GM18505 (cell line): ENCODE results near the gene HSPA6.
"Not testable (repeated sequence)": the region's sequence is repeated elsewhere in the genome, so short reads cannot be mapped to it uniquely, and the experiment has no call there.

Source experiments
- ATAC-seq: cut with Tn5 transposase; IDR thresholded peaks from one replicate; pipeline ENCODE4 v1.9.1; 2021; ENCODE audit not compliant: unreplicated experiment
- POLR2A ChIP-seq: IDR thresholded peaks from 4 replicates; pipeline ENCODE4 v1.6.1; 2011; ENCODE audit warnings: borderline replicate concordance; ENCODE audit not compliant: insufficient read depth, insufficient read length; ENCODE audit errors: extremely low read depth

The HSPA6 gene

DNA sequence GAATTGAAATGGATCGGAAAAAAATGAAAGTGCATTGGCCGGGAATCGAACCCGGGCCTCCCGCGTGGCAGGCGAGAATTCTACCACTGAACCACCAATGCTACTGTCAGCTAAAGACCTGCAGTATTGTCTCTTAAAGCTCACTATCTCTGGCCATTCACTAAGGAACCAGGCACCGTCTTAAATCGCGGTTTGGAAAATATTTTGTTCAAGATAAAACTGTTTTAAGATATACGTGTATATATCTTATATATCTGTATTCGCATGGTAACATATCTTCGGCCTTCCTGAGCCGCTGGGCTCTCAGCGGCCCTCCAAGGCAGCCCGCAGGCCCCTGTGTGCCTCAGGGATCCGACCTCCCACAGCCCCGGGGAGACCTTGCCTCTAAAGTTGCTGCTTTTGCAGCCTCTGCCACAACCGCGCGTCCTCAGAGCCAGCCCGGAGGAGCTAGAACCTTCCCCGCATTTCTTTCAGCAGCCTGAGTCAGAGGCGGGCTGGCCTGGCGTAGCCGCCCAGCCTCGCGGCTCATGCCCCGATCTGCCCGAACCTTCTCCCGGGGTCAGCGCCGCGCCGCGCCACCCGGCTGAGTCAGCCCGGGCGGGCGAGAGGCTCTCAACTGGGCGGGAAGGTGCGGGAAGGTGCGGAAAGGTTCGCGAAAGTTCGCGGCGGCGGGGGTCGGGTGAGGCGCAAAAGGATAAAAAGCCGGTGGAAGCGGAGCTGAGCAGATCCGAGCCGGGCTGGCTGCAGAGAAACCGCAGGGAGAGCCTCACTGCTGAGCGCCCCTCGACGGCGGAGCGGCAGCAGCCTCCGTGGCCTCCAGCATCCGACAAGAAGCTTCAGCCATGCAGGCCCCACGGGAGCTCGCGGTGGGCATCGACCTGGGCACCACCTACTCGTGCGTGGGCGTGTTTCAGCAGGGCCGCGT lies at the start of gene HSPA6:
HSPA6 (plus strand) TSS at position 724 of the 925 bp plus-strand sequence; CDS start at position 843, 119 bp downstream.
- ATAC-seq, result peak; percentile 58

DNA sequence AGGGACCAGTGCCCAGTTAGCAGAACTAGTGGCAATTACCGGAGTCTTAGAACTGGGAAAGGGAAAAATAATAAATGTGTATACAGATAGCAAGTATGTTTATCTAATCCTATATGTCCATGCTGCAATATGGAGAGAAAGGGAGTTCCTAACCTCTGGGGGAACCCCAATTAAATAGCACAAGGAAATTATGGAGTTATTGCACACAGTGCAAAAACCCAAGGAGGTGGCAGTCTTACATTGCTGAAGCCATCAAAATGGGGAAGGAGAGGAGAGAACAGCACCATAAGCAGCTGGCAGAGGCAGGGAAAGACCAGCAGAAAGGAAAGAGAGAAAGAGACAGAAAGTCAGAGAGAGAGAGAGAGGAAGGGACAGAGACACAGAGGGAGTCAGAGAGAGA lies 46.6 kb upstream of the HSPA6 start:
- ATAC-seq, result not testable (repeated sequence)

GRCh38 chr1:161478985-161479384 lies 45.4 kb upstream of the HSPA6 start:
- TF ChIP-seq POLR2A, result no peak
- no peak for ATAC-seq

GRCh38 chr1:161480381-161481035 lies 43.8 kb upstream of the HSPA6 start:
- no peak for ATAC-seq
- TF ChIP-seq POLR2A, result no peak

DNA sequence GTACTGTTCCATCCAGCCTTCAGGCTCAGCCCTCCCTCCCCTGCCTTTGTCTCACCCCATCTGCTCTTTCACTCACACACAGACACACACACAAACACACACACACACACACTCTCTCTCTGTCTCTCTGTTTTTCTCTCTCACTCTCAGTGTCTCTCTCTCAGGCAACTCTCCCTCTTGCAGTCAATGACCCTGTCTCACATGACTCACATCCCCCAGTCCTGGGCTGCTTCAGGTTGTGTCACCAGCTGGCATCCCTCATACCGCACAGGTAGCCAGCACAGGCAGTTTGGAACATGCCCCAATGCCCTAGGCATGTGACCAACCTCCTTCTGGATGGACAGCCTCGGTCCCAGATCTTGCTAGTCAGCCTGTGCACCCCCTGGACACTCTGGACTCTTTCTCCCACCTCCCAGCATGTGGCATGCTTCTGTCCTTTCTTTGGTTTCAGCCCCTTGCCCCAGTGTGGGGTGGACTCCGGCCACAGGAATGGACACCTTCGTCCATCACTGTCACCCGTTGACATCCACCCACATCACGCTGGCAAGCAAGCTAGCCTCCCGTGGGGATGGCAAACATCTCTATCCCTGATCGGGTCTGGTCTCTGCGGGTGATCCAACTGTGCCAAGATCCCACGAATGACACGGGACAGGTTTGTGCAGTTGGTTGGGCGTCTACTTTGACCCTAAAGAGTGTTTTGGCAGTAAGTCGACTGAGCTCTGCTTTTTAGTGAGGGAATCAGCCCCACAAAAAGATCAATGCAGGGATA lies 42.5 kb upstream of the HSPA6 start:
- ATAC-seq, result no peak

DNA sequence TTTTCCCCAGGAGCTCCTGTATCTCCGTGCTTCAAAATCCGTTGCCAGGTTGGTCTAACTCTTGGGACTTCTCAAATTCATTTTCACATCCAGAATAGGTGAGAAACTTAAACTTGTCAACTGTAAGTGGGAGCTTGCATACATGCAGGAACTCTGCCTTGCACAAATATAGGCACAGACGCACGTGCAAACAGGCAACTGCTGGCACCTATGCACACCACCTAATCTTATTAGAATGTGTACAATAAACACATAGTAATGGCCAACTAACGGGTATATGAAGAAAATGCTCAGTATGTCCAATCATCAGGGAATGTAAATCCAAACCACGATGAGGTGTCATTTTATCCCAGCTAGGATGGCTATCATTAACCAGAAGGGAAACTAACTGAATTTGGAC lies 41.7 kb upstream of the HSPA6 start:
- no peak for ATAC-seq
- TF ChIP-seq POLR2A, result no peak

More for the DNA sequence above, 42.5 kb upstream of the HSPA6 start:
- TF ChIP-seq POLR2A, result no peak

GRCh38 chr1:161483361-161483760 lies 41.0 kb upstream of the HSPA6 start:
- ATAC-seq, result no peak
- TF ChIP-seq POLR2A, result no peak

DNA sequence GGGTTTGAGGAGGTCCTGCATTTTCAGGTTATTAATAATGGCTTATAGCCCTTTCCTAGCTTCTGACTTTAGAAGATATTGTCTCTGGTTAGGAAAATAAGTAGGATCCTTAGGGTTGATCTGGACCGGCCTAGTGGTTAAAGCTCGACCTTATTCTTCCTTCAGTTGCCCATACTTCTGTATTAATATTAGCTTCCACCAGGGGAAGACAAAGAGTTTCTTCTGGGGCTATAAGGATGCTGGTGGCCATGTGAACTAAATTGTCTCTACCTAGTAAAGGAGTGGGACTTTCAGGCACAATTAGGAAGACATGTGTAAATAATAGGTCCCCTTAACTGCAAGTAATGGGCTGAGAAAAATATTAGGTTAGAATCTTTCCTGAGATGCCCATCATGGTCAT lies 39.7 kb upstream of the HSPA6 start:
- no peak for TF ChIP-seq POLR2A

DNA sequence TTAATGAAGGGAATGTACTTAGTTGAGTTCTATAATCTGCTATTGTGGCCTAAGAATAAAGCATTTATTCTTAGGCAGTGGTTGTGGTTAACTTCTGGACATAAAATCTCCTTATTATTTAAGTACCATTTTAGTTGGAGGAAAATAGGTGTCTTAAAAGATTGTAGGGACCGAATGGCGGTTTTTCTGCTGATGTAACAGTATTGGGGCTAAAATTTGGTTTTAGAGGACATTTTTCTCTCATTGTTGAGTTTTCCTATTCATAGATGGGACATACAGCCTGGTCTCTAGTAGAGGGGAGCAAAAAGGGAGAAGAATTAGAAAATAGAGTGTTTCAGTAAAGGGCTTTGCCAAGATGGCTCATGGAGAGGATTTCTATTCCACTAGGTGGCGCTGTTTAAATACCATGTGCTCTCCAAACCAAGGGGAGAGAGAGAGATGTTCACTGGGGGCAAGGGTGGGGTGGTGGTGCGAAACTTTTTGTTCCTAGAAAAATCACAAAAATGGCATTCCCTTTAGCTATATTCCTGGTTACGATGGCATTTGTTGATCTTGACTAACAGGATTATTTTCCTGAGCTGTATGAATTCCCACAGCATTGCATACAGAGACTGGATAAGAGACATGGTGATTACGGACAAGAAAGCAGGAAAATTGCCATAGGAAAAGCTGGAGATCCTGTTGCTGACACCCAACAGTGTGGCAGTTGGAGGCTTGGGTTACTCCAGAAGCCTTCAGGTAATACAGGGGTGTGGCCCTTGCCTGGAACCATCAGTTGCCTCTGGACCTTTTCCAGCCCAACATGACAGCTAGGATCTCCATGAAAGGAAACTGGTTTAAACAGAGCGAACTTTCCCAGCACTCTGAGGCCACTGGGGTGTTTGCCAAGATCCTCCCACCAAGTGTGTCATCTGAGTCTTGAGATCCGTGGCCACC lies 37.3 kb upstream of the HSPA6 start:
- no peak for ATAC-seq
- TF ChIP-seq POLR2A, result no peak

More for the DNA sequence above, 39.7 kb upstream of the HSPA6 start:
- no peak for ATAC-seq

- ATAC-seq, result no peak
- no peak for TF ChIP-seq POLR2A
Observed at GRCh38 chr1:161491472-161491871, 32.9 kb upstream of the HSPA6 start.

GRCh38 chr1:161492827-161493226 lies 31.5 kb upstream of the HSPA6 start:
- no peak for ATAC-seq
- no peak for TF ChIP-seq POLR2A

DNA sequence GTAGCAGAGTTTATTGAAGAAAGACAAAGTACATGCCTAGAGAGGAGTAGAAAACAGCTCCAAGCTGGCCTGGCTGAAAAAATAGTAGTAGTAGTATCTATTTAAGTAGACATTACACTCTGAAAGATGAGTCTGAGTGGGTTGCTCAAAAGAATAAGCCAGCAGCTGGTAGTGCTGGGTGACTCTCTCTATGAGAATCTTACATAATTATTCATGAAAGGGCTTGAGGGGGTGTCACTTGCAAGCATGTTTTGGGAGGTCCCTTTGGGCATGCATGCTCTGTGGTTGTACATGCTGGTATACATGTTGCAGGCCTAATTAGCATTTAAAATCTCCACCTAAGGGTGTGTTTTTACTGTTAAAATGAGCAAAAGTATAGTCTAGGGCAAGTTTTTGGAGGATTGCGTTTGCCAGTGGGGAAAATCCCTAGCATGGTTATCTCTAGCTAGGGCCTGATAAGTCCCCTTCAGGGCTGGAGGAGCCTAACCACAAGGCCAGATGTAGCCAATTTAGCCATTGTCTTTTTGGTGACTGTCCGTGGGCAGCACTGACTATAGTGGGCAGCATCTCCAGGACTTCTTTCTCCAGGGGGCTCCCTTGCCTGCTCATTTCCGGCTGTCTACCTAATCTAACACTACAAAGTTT lies 30.1 kb upstream of the HSPA6 start:
- ATAC-seq, result no peak
- TF ChIP-seq POLR2A, result no peak
